HG02759 (cell line): ENCODE measurements around the gene SLC52A1.
"Not testable (repeated sequence)": the region's sequence is repeated elsewhere in the genome, so short reads cannot be mapped to it uniquely, and the experiment has no call there.

Experiments used
- ATAC-seq: cut with Tn5 transposase; IDR thresholded peaks from one replicate; pipeline ENCODE4 v1.9.1; 2021; ENCODE audit warnings: mild to moderate bottlenecking, moderate library complexity; ENCODE audit not compliant: unreplicated experiment

The SLC52A1 gene

DNA sequence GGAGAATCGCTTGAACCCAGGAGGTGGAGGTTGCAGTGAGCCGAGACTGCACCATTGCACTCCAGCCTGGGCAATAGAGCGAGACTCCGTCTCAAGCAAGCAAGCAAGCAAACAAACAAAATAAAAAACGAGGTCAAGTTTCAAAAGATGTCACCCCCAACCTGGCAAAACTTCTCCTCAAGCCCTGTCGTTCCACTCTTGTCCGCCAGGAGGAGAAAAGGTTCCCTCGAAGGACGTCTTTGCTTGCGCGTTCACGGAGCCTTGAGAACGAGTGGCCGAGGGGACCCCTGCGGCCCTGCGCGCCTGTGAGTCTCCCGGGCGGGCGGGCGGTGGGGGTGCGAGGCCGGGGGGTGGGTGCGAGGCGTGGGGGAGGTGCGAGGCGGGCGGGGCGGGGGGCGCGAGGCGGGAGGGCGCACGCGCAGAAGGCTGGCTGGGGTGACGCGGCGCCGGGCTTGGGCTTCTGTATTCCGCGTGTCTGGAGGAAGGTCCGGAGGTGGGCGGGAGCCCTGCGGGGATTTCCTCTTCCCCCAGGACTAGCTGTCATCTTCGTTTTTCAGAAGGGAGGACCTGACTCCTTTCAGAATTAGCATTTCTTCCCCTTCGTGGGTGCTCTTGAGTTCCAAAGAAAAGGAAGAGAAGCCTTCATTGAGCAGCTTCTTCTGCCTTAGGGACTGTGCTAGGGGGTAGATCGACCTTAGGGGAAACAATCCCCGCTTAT lies 3.7 kb downstream of the SLC52A1 start:
- ATAC-seq, result peak; percentile 72

DNA sequence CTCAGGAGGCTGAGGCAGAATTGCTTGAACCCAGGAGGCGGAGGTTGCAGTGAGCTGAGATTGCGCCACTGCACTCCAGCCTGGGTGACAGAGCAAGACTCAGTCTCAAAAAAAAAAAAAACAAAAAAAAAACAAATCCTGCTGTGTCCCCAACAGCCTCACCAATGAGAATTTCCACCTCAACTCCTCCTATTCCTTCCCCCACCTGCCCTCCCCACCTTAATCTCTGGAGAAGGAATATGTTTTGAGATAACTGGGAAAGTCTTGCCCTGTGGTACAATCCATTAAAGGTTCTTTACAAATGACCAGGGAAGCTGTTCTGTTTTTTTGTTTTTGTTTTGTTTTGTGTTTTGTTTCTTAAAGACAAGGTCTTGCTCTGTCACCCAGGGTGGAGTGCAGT lies 5.1 kb downstream of the SLC52A1 start:
- not testable (repeated sequence) for ATAC-seq

DNA sequence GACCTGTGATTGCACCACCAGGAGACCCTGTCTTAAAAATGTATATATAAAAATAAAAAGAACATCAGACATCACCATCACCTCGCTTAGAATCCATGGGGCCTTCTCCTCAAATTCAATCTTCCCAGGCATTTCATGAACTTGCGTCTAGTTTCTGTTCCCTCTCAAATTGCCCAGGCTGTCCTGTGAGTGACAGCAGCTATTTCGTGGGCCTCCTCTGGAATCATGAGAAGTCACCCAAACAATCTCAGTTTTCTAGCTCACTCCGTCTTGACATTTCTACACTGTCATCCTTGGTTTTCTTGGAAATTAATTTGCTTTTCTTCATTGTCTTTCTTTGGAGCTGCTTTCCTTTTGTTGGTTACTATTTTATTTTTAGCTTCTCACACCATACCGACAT lies 7.3 kb downstream of the SLC52A1 start:
- no peak for ATAC-seq

DNA sequence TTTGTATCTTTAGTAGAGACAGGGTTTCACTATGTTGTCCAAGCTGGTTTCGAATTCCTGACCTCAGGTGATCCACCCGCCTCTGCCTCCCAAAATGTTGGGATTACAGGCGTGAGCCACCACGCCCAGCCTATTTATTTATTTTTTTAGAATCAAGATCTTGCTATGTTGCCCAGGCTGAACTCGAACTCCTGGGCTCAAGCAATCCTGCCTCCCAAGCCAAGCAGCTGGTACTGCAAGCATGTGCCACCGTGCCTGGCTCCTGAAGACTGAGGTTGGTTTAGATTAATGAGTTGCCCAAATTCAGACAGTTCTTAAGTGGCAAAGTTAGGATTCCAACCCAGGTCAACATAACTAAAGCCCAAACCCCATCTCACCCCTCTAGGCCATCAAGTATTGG lies 7.9 kb downstream of the SLC52A1 start:
- no peak for ATAC-seq

DNA sequence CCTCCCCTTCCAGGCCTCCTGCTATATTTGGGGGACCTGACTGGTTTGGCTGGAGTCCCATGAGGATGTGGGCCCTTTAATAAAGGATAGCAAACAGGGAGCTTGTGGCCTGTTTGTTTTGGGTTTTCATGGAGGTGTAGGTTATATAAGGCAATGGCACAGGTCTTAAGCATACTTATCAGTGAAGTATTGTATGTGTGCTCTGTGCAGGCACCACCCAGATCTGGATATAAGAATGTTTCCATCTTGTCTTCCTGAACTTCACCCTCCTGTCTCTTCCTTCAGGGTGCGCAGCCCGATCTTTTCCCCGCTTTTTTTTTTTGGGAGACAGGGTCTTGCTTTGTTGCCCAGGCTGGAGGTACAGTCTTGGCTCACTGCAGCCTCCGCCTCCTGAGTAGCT lies 10.6 kb downstream of the SLC52A1 start:
- ATAC-seq, result no peak

DNA sequence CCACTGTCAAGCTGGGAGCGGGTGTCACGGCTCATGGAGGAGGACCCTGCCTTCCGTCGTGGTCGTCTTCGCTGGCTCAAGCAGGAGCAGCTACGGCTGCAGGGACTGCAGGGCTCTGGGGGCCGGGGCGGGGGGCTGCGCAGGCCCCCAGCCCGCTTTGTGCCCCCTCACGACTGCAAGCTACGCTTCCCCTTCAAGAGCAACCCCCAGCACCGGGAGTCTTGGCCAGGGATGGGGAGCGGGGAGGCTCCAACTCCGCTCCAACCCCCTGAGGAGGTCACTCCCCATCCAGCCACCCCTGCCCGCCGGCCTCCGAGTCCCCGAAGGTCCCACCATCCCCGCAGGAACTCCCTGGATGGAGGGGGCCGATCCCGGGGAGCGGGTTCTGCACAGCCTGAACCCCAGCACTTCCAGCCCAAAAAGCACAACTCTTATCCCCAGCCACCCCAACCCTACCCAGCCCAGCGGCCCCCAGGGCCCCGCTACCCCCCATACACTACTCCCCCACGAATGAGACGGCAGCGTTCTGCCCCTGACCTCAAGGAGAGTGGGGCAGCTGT lies 11.6 kb downstream of the SLC52A1 start:
- ATAC-seq, result no peak

DNA sequence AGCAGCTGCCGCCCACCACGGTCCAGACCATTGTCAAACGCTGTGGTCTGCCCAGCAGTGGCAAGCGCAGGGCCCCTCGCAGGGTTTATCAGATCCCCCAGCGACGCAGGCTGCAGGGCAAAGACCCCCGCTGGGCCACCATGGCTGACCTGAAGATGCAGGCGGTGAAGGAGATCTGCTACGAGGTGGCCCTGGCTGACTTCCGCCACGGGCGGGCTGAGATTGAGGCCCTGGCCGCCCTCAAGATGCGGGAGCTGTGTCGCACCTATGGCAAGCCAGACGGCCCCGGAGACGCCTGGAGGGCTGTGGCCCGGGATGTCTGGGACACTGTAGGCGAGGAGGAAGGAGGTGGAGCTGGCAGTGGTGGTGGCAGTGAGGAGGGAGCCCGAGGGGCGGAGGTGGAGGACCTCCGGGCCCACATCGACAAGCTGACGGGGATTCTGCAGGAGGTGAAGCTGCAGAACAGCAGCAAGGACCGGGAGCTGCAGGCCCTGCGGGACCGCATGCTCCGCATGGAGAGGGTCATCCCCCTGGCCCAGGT lies 13.0 kb downstream of the SLC52A1 start:
- no peak for ATAC-seq

DNA sequence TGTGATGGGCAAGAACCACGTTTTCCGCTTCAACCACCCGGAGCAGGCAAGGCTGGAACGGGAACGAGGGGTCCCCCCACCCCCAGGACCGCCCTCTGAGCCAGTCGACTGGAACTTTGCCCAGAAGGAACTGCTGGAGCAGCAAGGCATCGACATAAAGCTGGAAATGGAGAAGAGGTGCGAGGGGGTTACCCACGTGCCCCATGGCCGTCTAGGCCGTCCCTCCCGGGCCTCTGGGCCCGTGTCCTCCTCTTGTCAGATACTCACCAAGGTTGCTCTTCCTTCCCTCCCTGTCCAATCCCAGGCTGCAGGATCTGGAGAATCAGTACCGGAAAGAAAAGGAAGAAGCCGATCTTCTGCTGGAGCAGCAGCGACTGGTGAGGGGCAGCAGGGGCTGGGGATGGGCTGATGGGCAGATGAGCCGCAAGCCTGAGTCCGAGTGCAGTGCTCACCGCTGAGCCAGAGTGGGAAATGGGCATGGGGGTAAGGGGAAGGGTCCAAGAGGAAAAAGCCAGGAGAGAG lies 14.7 kb downstream of the SLC52A1 start:
- ATAC-seq, result no peak

DNA sequence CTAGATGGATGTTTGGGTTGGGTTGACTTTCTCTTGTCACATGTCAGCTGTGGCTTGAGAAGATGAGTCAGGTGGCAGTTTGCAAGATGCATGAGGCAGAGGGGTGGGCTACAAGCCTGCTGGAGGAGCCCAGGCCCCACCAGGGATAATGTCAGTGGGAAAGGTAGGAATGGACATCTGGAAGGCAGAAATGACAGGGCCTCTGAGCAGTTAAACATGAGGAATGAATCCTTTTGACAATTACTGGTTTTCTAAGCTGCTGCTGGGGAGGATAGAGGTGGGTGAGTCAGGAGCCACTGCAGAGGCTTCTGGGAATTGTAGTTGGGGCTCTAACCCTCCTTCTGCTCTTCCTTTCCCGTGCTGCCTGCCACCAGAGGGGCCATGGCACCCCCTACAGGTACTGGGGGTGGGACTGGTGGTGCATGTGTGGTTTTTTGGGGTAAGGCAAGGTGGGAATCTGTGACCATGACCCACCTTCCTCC lies 15.7 kb downstream of the SLC52A1 start:
- ATAC-seq, result no peak

DNA sequence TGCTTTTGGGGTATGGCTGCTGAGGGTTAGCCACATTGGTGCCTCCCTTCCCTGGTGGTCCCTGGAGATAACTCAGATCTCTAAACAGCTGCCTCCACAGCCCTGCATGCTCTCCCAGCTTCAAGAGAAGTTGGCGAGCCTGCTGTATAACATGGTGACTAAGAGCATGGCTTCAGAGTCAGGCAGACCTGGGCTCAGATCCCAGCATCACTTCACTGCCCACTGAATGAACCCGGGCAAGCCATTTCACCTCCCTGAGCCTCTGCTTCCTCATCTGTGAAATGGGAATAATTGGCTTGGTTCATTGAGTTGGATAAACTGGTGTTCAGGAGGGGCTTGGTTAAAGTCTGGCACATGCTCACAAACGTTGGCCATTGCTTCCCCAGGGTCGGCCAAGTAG lies 20.9 kb downstream of the SLC52A1 start:
- ATAC-seq, result no peak

DNA sequence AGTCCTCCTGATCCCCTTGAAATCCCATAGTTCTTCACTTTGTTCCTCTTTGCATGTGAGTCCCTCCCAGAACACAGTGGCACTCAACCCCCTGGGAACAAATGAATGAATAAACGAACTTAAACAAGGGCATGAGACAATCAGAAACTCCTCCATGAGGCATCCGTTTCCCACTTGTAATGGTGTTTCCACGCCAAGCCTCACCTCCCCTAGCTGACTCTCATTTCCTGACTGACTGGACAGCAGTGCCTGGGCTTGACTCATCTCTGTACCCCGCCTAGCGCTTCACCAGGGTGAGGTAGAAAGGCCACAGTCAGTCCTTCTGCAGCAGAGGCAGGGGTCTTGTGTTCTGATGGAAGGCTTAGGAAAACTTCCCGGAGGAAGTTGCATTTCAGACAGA lies 23.3 kb downstream of the SLC52A1 start:
- ATAC-seq, result no peak

DNA sequence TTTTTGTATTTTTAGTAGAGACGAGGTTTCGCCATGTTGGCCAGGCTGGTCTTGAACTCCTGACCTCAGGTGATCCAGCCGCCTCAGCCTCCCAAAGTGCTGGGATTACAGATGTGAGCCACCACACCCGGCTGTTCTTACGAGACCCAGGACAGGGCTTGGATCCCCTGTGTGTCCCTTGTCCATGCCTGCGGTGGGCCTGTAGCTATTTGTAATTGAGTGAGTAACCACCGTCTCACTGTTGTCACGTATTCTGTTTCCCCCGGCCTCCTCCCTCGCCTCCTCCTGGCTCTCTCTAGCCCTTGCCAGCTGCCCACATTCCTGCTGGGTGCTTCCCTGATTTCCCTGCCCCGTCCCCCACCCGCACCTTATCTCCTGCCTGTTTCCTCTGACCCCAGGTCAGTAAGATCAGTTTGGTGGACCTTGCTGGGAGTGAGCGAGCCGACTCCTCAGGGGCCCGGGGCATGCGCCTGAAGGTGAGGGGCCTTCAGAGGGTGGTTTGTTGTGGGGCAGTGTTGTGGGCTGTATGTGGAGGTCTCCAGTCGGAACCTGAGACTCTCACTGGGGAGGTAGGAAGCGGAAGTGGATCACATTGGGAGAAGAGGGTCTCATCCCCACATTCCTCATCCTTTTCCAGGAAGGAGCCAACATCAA lies 31.9 kb downstream of the SLC52A1 start:
- no peak for ATAC-seq

DNA sequence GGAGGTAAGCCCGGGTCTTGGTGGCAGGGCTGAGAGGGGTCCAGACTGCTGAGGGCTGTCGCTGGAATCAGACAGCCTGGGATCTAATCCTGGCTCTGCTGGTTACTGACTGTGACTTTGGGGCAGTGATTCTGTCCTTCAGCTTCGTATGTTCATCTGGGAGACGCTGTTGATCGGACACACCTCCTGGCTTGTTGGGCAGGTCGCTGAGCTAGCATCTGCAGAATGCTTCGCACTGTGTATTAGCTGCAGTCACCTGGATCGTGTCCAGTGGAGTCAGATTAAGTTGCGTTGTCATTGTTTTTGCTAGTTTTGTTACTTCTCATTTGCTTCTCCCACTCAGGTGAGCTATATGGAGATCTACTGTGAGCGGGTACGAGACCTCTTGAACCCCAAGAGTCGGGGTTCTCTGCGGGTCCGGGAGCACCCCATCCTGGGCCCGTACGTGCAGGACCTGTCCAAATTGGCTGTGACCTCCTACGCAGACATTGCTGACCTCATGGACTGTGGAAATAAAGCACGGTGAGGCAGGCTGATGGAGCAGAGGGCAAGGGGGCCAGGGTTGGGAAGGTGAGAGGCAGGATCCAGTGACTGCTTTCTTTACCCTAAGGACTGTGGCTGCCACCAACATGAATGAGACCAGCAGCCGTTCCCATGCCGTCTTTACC lies 33.0 kb downstream of the SLC52A1 start:
- no peak for ATAC-seq

DNA sequence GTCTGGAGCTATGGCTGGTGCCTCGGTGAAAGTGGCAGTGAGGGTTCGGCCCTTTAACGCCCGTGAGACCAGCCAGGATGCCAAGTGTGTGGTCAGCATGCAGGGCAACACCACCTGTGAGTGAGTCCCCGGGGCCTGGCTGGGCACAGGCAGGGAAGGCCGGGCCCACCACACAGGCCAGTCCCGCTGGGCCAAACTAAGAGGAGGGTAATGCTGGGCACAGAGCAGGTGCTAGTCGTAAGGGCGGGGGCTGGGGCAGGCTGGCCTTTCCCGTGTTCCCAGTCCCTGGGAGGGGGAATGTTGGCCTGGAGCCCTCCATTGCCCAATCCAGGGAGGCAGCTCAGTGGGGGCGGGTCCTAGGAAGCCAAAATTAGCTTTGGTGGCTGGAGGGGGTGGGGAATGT lies 35.0 kb downstream of the SLC52A1 start:
- no peak for ATAC-seq

DNA sequence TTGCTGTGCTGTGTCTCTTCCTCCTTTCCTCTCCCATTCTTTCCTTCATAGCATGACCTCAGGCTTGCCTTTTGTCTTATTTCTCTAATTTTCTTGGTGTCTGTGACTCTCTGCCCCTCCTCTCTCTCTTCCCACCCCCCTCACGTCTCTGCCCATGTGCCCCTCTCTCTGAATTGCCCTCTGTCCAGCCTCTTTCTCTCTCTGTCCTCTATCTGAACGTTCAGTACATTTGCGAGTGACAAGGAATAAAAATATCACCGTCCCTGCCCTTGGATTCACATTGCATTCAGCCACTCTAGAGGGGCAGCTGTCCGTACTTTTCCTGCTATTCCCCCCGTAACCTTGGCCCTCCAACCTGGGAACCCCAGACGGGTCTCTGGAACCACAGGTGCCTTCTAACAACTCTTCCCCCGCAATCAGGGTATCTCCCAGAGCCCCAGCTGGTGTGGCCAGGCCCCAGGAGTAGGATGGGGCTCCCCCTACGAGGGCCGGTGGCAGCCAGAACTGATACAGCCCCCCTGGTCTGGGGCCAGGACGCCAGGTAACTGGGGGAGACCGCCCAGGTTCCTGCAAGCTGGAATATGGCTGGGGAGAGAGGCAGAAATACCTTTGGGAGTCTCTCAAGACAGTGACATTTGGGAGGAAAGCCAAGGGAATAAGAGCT lies 35.7 kb downstream of the SLC52A1 start:
- ATAC-seq, result no peak

DNA sequence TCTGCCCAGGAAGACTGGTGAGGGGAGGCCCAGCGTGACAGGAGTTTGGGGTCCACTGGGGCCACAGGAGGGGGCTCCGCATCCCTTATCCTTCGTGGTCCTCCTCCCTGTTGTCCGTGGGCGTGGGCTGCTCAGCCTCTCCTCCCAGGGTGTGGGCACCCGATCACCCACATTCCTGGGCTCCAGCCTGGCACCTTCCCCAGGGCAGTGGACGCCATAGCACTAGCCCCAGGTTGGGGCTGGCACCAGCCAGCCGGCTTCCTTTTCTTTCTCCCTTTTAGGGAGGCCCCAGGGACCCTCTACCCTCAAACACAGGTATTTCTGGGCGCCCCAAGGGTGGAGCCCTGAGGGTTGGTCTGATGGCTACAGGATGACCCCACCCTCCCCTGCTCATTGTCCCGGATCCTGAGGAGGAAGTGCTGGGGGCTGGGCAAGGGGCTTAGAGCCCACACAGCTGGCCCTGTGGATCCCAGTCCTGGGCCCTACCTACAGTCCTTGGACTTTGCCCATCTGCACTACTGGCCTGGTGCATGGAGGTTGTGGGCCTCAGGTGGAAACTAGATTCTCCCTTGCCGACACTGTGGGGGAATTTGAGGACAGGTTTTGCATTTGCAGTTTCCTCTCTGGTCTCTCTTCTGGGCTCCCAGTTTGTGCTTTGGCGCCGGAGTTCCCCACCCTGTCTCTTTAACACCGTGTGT lies 36.3 kb downstream of the SLC52A1 start:
- no peak for ATAC-seq

DNA sequence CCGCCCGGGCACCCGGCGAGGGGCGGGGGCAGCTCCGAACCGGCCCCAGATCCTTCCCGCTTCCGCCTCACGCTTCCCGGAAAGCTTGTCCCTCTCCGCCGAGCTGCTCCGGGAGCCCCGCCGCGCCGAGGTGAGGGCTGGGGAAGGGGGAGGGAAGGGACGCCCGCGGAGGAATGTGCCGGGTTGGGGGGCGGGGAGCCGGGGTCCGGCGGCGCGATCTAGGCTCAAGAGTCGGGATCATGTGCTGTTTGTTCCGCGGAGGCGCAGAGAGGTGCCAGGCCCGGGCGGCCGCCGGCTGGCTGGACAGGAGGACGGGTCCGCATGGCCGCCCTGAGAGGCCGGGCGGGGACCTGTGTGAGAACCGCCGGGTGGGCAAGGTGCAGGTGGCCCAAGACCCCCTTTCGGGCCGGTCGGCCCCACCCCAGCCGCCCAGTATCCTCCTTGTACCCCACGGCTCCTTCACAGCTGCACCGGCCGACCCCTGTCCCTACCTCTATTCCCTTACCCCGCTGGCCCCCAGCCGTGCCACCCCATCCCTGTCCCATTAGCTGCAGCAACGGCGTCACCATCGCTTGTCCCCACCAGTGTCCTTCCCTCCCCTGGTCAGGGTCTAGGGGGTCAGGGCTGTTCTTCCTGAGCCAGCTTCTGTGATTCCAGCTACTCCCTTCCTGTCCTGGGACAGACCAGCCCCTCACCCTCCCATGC lies 37.0 kb downstream of the SLC52A1 start:
- peak; percentile 13 for ATAC-seq

DNA sequence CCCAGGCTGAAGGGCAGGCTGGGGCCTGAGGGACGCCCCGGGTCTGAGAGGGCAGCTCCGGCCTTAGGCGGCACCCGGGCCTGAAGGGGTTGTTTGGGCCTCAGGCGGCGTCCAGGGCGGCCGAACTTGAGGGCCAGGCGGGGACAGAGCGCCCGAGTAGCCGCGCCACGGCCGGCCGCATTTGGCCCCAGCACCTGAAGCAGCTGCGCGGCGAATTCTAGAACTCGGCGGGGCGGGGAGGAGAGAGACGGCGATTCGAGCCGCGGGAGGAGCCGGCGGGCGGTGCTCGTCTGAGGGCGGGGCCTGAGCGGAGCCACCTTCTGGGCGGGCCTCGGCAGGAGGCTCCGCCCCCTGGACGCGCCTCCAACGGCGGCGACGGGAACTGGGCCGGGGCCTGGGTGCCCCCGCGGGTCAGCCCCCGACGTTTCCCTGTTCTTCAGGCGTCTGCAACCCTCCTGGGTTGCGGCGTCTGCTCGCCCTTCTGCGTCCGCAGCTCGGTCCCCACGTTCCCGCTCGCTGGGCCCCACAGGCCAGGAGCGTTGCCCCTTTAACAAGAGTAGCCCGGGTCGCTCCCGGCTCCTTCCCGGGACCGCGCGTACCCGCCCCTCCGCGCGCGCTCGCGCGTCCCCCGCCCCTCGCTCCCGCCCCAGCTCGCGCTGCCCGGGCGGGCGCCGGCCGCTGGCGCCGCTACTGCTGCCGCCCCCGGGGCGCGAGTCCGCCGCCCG lies 37.8 kb downstream of the SLC52A1 start, which contains the start of the genes INCA1 and KIF1C:
Gene INCA1, minus strand, starts transcription at position 221 of the 725 bp plus-strand sequence. CDS start 3,085 bp downstream, outside the sequence.
Gene KIF1C, plus strand, starts transcription at position 649 of the 725 bp plus-strand sequence. CDS start 2,297 bp downstream, outside the sequence.
- ATAC-seq, result peak; percentile 87
